HepG2 (cell line): ENCODE results near the gene ITGAV. TPM values are rescaled to one million over a fixed set of nuclear protein-coding genes. Genes with fewer than 3 reads are reported as not detected.

Source experiments
- ATAC-seq: fragments of 200-7000 bp; cut with Tn5 transposase; 3 replicates; pipeline ENCODE4 v1.9.1; 2020; ENCODE audit warnings: mild to moderate bottlenecking, moderate library complexity
- BruUV-seq: library from RNA; stranded (reverse); fragments of 400-500 nt; replicated peaks from 2 replicates; lab custom pipeline; 2021; lab: Mats Ljungman, UMichigan
- CTCF ChIA-PET: fragments of 300-600 bp; formaldehyde crosslinking; extraction: SDS; loops from one replicate; lab custom pipeline; 2021; ENCODE audit warnings: low total read pairs, inconsistent platforms, low intra/inter-chr PET ratio; lab: Yijun Ruan, JAX
- POLR2A ChIA-PET: fragments of 350-600 bp; sonication (Branson Sonifier 250); formaldehyde crosslinking; loops from one replicate; lab custom pipeline; 2020; ENCODE audit warnings: antibody characterized with exemption, inconsistent platforms; lab: Yijun Ruan, JAX
- DNase-seq: peaks from one replicate; pipeline ENCODE4 v3.0.0-alpha.2; 2015; ENCODE audit warnings: low spot score
- FAIRE-seq: peaks from 3 replicates; lab custom pipeline; 2011; peaks lifted over from hg19 to GRCh38; lab: Jason Lieb, UNC
- H2AFZ ChIP-seq: one replicate; pipeline ENCODE4 v1.6.1; 2011; ENCODE audit warnings: low read length, inconsistent platforms
- H3K27ac ChIP-seq: fragments of 300-600 bp; 3 replicates; pipeline ENCODE4 v1.8.0; 2011; ENCODE audit warnings: mixed run types, mild to moderate bottlenecking, mixed read lengths, low read length, inconsistent platforms; ENCODE audit not compliant: insufficient read depth; ENCODE audit errors: extremely low read length
- H3K27me3 ChIP-seq, 2 experiments: fragments of 200-600 bp in 1 of 2; 2 replicates in 1 of 2; 3 replicates in 1 of 2; pipeline versions ENCODE4 v1.6.0 to v1.8.0; 2011; ENCODE audit warnings: low read length in 2 of 2, mild to moderate bottlenecking in 2 of 2, moderate library complexity in 2 of 2, inconsistent platforms in 1 of 2; ENCODE audit not compliant: insufficient read depth in 2 of 2, control insufficient read depth in 1 of 2
- H3K36me3 ChIP-seq, 2 experiments: fragments of 200-600 bp in 1 of 2; replicated peaks in 1 of 2; 2 replicates in 1 of 2; 3 replicates in 1 of 2; pipeline versions ENCODE4 v1.5.1 to v1.8.0; 2011; ENCODE audit warnings: low read length in 2 of 2, inconsistent platforms in 1 of 2; ENCODE audit not compliant: insufficient read depth in 2 of 2, control insufficient read depth in 1 of 2
- H3K4me1 ChIP-seq: 2 replicates; pipeline ENCODE4 v1.5.1; 2012; ENCODE audit warnings: low read length, inconsistent platforms; ENCODE audit not compliant: insufficient read depth
- H3K4me2 ChIP-seq: 2 replicates; pipeline ENCODE4 v1.6.0; 2011; ENCODE audit warnings: low read depth, low read length, inconsistent platforms
- H3K4me3 ChIP-seq, 3 experiments: fragments of 200-600 bp in 1 of 3; sonication (generic), shearing (Covaris generic) in 1 of 3; replicated peaks in 1 of 3; 2 replicates each; pipeline ENCODE4 v1.5.1; 2011 to 2016; ENCODE audit warnings: low read length in 3 of 3, inconsistent platforms in 2 of 3, low read depth in 2 of 3, mild to moderate bottlenecking in 2 of 3, control low read depth in 1 of 3, mixed read lengths in 1 of 3; ENCODE audit not compliant: insufficient read depth in 1 of 3
- H3K79me2 ChIP-seq: one replicate; pipeline ENCODE4 v1.6.1; 2011; ENCODE audit warnings: low read length, inconsistent platforms; ENCODE audit not compliant: insufficient read depth
- H3K9ac ChIP-seq: 2 replicates; pipeline ENCODE4 v1.6.0; 2011; ENCODE audit warnings: mild to moderate bottlenecking, low read depth, low read length, inconsistent platforms; ENCODE audit not compliant: insufficient read depth
- H3K9me3 ChIP-seq: 2 replicates; pipeline ENCODE4 v1.5.1; 2012; ENCODE audit warnings: mild to moderate bottlenecking, low read length
- H4K20me1 ChIP-seq: 2 replicates; pipeline ENCODE4 v1.6.0; 2011; ENCODE audit warnings: inconsistent platforms, mild to moderate bottlenecking, low read length, moderate library complexity; ENCODE audit not compliant: insufficient read depth
- FIP1L1 ChIP-seq: fragments of 200-400 bp; formaldehyde crosslinking; IDR thresholded peaks from 2 replicates; pipeline ENCODE4 v1.6.1; 2018; ENCODE audit warnings: low read depth, mild to moderate bottlenecking, low read length, moderate library complexity, borderline replicate concordance; ENCODE audit not compliant: insufficient read depth
- NFE2L2 ChIP-seq: fragments of 150-350 bp; IDR thresholded peaks from 2 replicates; pipeline ENCODE4 v1.6.1; 2014; ENCODE audit warnings: low read length
- PAF1 ChIP-seq: IDR thresholded peaks from 2 replicates; pipeline ENCODE4 v1.6.1; 2016; ENCODE audit warnings: missing genetic modification reagents, missing compliant biosample characterization
- PHB2 ChIP-seq: fragments of 450-650 bp; IDR thresholded peaks from 2 replicates; pipeline ENCODE4 v1.6.1; 2018; ENCODE audit not compliant: partially characterized antibody
- ZMYM2 ChIP-seq: sonication (generic); formaldehyde crosslinking; IDR thresholded peaks from 2 replicates; pipeline ENCODE4 v1.8.0; 2022; ENCODE audit warnings: mild to moderate bottlenecking, missing genetic modification reagents
- ZNF143 ChIP-seq: sonication (generic); formaldehyde crosslinking; IDR thresholded peaks from 2 replicates; pipeline ENCODE4 v1.4.0; 2020; ENCODE audit warnings: missing genetic modification reagents
- ZNF597 ChIP-seq: sonication (generic); formaldehyde crosslinking; IDR thresholded peaks from 2 replicates; pipeline ENCODE4 v1.5.0; 2020; ENCODE audit warnings: missing genetic modification reagents
- ZNF660 ChIP-seq: sonication (generic); formaldehyde crosslinking; IDR thresholded peaks from 2 replicates; pipeline ENCODE4 v1.5.1; 2020; ENCODE audit warnings: mild to moderate bottlenecking, low read depth, missing genetic modification reagents, borderline replicate concordance
- ZNF772 ChIP-seq: sonication (generic); formaldehyde crosslinking; IDR thresholded peaks from 2 replicates; pipeline ENCODE4 v1.5.0; 2020; ENCODE audit warnings: mild to moderate bottlenecking, missing genetic modification reagents
- ZSCAN29 ChIP-seq: sonication (generic); formaldehyde crosslinking; conservative IDR thresholded peaks from 2 replicates; pipeline ENCODE4 v1.4.0; 2020; ENCODE audit warnings: mild to moderate bottlenecking, missing genetic modification reagents
- WGBS: methylation state at CpG from one replicate; pipeline ENCODE4 v1.1.6; 2017; ENCODE audit warnings: low lambda C conversion rate; 5-methylcytosine and 5-hydroxymethylcytosine counted together
- in situ Hi-C: cut with HindIII; loops from 2 replicates; pipeline ENCODE4 v1.10.0; 2017; ENCODE audit warnings: low pct_unique_long_range_greater_than_20kb; ENCODE audit not compliant: extremely low pct_ligation_motif_present
- intact Hi-C: fragments of 100-400 bp; cut with micrococcal nuclease; formaldehyde crosslinking; loops from one replicate; pipeline ENCODE4 v1.10.0; 2022; ENCODE audit not compliant: unreplicated experiment
- polyA plus RNA-seq, 8 experiments: library from polyadenylated mRNA; depleted of rRNA in 3 of 8; stranded (reverse) in 7 of 8; unstranded in 1 of 8; fragments of >200 nt; fragmentation: Illumina TruSeq in 4 of 8; extraction: Trizol in 4 of 8; gene quantifications; 2 replicates each; pipeline versions ENCODE4 v1.2.1 to v1.2.3, GENCODE V29; 2011 to 2016; ENCODE audit warnings: low read depth in 4 of 8, missing spikeins in 1 of 8, mixed read lengths in 1 of 8; ENCODE audit not compliant: insufficient read depth in 1 of 8
- total RNA-seq, 5 experiments: library from RNA; depleted of rRNA; stranded (reverse); fragments of >200 nt; fragmentation: Illumina TruSeq; extraction: Trizol; gene quantifications; 2 replicates each; pipeline ENCODE4 v1.2.3, GENCODE V29; 2016; ENCODE audit warnings: low read depth in 1 of 5
- TF ChIP-seq, protein P1 (sequence below): sonication (generic); formaldehyde crosslinking; IDR thresholded peaks from 2 replicates; pipeline ENCODE4 v1.8.1; 2022; ENCODE audit warnings: mild to moderate bottlenecking, missing genetic modification reagents
- TF ChIP-seq, protein P2 (sequence below): sonication (generic); formaldehyde crosslinking; IDR thresholded peaks from 2 replicates; pipeline ENCODE4 v1.4.0; 2020; ENCODE audit warnings: missing genetic modification reagents, borderline replicate concordance
- TF ChIP-seq, protein P3 (sequence below): sonication (generic); formaldehyde crosslinking; conservative IDR thresholded peaks from 2 replicates; pipeline ENCODE4 v1.8.0; 2022; ENCODE audit warnings: low read depth, missing genetic modification reagents

The ITGAV gene
- total and polyA plus RNA-seq, 2 of the 13 experiments (the other 11 are each of a cell fraction or from before 2014, with no cell fraction given) = 59.1 to 60.4 TPM

- intact Hi-C loops = no loop called here
- no TSS peak for BruUV-seq
- ChIA-PET CTCF (no interaction called here), POLR2A (no interaction called here)
- WGBS = 13% methylated on average over 2 of the region's 2 CpGs
- ATAC-seq (no peak), FAIRE-seq (no peak), DNase-seq (no peak)
- H3K79me2 ChIP-seq = no peaks in the 10 kb centered on the region
- no peak overlapping the region for H3K4me3 ChIP-seq
- H3K4me2 ChIP-seq = no peak overlapping the region
- H3K4me1 ChIP-seq = peaks cover 12% of the 10 kb centered on the region
- in situ Hi-C loops = no loop called here
- peaks cover 5 to 35% of the 10 kb centered on the region in 2 experiments; a peak in 4 of 5 replicates for H3K27me3 ChIP-seq
- no peak overlapping the region for H2AFZ ChIP-seq
- H4K20me1 ChIP-seq = no peaks in the 10 kb centered on the region
- H3K9ac ChIP-seq = no peak overlapping the region
- H3K9me3 ChIP-seq = no peaks in the 10 kb centered on the region
- TF ChIP-seq, protein P1, sequence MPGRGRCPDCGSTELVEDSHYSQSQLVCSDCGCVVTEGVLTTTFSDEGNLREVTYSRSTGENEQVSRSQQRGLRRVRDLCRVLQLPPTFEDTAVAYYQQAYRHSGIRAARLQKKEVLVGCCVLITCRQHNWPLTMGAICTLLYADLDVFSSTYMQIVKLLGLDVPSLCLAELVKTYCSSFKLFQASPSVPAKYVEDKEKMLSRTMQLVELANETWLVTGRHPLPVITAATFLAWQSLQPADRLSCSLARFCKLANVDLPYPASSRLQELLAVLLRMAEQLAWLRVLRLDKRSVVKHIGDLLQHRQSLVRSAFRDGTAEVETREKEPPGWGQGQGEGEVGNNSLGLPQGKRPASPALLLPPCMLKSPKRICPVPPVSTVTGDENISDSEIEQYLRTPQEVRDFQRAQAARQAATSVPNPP (CRISPR knock-in tag) = no peak
- TF ChIP-seq, all 625 proteins: peak for 0
- no peak overlapping the region for H3K27ac ChIP-seq
- no peaks in the 10 kb centered on the region for H3K36me3 ChIP-seq
These were observed 100.9 kb downstream of the ITGAV start for GRCh38 chr2:186690786-186691185.

- no peaks in the 10 kb centered on the region for H3K9me3 ChIP-seq
- no peaks in the 10 kb centered on the region for H4K20me1 ChIP-seq
- H3K4me3 ChIP-seq = no peak overlapping the region
- ATAC-seq = no peak
- FAIRE-seq = no peak
- no peak overlapping the region for H3K27ac ChIP-seq
- no peak overlapping the region for H2AFZ ChIP-seq
- POLR2A ChIA-PET = no interaction called here
- no peak for DNase-seq
- H3K4me1 ChIP-seq = peaks cover 12% of the 10 kb centered on the region
- H3K9ac ChIP-seq = no peak overlapping the region
- in situ Hi-C loops = no loop called here
- H3K36me3 ChIP-seq = no peaks in the 10 kb centered on the region
- no peak overlapping the region for H3K4me2 ChIP-seq
- CTCF ChIA-PET = no interaction called here
- H3K27me3 ChIP-seq = peaks cover 5 to 39% of the 10 kb centered on the region in 2 experiments; a peak in 4 of 5 replicates
- intact Hi-C loops = no loop called here
- BruUV-seq = no TSS peak
- H3K79me2 ChIP-seq = no peaks in the 10 kb centered on the region
- TF ChIP-seq ZNF660 (CRISPR knock-in tag) (no peak), ZMYM2 (CRISPR knock-in tag) (no peak), PAF1 (no peak), PHB2 (no peak), ZSCAN29 (CRISPR knock-in tag) (no peak), ZNF772 (CRISPR knock-in tag) (no peak), ZNF143 (CRISPR knock-in tag) (no peak), NFE2L2 (no peak), ZNF597 (CRISPR knock-in tag) (no peak), FIP1L1 (no peak)
- TF ChIP-seq, protein P2, sequence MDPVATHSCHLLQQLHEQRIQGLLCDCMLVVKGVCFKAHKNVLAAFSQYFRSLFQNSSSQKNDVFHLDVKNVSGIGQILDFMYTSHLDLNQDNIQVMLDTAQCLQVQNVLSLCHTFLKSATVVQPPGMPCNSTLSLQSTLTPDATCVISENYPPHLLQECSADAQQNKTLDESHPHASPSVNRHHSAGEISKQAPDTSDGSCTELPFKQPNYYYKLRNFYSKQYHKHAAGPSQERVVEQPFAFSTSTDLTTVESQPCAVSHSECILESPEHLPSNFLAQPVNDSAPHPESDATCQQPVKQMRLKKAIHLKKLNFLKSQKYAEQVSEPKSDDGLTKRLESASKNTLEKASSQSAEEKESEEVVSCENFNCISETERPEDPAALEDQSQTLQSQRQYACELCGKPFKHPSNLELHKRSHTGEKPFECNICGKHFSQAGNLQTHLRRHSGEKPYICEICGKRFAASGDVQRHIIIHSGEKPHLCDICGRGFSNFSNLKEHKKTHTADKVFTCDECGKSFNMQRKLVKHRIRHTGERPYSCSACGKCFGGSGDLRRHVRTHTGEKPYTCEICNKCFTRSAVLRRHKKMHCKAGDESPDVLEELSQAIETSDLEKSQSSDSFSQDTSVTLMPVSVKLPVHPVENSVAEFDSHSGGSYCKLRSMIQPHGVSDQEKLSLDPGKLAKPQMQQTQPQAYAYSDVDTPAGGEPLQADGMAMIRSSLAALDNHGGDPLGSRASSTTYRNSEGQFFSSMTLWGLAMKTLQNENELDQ (CRISPR knock-in tag) = no peak
- TF ChIP-seq, protein P3, sequence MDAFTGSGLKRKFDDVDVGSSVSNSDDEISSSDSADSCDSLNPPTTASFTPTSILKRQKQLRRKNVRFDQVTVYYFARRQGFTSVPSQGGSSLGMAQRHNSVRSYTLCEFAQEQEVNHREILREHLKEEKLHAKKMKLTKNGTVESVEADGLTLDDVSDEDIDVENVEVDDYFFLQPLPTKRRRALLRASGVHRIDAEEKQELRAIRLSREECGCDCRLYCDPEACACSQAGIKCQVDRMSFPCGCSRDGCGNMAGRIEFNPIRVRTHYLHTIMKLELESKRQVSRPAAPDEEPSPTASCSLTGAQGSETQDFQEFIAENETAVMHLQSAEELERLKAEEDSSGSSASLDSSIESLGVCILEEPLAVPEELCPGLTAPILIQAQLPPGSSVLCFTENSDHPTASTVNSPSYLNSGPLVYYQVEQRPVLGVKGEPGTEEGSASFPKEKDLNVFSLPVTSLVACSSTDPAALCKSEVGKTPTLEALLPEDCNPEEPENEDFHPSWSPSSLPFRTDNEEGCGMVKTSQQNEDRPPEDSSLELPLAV (CRISPR knock-in tag) = no peak
These were observed 101.4 kb downstream of the ITGAV start for GRCh38 chr2:186691231-186691630.
